HT1080 (cell line): ENCODE results near the gene CETP. TPM values are rescaled to one million over a fixed set of nuclear protein-coding genes. Genes with fewer than 3 reads are reported as not detected.
"Not testable (repeated sequence)": the region's sequence is repeated elsewhere in the genome, so short reads cannot be mapped to it uniquely, and the experiment has no call there.

Source experiments
- DNase-seq: peaks from one replicate; pipeline ENCODE4 v3.0.0-alpha.2; 2015; ENCODE audit warnings: low read depth
- total RNA-seq: library from RNA; depleted of rRNA; stranded (reverse); fragments of >200 nt; shearing (Covaris generic); gene quantifications from 2 replicates; pipeline ENCODE4 v1.2.3, GENCODE V29; 2014

The CETP gene
- total RNA-seq, 1 experiment from 2014 or later, result not detected

DNA sequence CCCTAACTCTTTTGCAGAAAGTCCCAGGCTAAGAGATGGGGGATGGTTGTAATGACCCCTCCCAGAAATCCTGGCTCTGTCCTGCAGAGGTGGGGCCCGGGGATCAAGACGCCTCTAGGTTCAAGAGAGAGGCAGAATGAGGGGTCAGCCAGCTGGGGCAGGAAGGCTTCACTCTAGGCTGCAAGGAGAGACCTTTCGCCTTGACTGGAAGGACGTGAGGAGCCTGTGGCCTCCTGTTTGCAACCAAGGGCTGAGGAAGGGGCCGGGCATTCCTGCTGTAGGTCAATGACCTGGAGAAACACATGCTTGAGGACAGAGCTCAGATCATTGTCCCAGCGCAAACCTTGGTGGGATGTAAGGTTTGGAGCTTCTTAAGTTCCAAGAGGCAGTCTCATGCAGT, 8.7 kb upstream of the CETP start:
- no peak for DNase-seq

DNA sequence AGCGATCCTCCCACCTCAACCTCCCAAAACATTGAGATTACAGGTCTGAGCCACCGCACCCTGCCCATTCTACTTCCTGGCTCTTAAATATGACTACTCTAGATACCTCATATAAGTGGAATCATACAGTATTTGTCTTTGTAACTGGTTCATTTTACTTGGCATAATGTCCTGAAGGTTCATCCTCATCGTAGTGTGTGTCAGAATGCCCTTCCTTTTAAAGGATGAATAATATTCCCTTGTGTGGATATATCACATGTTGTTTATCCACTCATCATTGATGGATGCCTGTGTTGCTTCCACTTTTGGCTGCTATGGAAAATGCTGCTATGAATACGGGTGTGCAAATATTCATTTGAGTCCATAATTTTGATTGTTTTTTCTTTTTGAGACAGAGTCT, 5.7 kb upstream of the CETP start:
- DNase-seq, result no peak

- no peak for DNase-seq
Measured at GRCh38 chr16:56956756-56957155, 5.0 kb upstream of the CETP start.

DNA sequence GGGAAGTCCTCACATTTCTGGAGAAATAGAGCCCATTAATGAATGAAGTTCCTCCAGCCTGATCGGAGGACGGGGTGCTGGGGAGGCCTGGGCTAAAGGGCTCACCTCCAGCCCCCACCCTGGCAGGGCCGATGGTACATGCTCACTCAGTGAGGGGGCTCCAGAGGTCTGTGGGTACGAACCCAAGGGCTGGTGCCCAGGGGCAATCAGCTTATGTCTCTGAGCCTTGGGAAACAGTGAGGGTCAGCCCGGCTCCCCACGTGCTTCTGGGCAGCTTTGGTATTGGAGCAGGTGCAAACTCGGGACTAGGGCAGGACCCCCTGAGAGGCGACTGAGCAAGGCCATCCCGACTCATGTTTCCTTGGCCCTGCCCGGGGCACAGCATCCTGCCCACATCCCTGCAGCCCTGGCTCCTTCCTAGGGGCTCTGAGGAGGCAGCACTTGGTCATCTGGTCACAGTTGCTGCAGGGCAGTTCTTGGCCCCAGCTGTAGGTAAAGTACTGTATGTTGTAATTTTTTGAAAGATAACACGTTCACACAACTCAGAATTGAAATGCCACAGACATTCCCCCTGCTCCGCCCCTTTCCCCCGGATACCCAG, 969 bp upstream of the CETP start:
- DNase-seq, result no peak

GRCh38 chr16:56961386-56961785, 364 bp upstream of the CETP start:
- no peak for DNase-seq

DNA sequence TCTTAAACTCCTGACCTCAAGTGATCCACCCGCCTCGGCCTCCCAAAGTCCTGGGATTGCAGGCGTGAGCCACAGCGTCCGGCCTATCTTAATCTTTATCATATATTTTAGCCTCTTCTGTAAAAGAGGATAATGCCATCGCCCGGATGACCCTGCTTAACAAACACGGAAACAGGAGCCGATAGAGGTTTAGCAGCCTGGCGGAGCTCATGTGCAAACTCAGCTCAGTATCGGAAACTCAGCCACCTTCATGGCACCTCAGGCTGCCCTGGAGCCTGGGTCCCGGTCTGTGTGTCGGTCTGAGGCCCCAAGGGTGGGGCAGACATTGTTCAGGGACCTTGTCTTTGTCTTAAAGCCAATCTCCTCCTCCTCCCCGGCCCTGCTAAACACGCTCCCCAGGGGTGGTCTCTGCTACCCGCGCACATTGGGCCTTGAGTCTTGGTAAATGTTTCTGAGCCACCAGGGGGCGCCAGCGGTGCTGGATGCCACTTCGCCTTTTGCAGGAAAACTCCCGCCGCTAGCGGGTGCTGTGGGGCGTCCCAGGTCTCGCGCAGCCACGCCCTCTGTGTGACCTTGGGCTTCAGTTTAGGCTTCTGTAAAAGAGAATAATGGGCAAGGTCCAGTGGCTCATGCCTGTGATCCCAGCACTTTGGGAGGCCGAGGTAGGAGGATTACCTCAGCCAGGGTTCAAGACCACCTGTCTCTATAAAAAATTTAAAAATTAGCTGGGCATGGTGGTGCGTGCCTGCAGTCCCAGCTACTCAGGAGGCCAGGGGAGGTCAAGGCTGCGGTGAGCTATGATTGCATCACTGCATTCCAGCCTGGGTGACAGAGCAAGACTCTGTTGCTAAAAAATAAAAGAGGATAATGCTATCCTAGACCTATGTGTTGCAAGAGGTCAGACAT, 2.7 kb downstream of the CETP start:
- DNase-seq, result peak; percentile 88

DNA sequence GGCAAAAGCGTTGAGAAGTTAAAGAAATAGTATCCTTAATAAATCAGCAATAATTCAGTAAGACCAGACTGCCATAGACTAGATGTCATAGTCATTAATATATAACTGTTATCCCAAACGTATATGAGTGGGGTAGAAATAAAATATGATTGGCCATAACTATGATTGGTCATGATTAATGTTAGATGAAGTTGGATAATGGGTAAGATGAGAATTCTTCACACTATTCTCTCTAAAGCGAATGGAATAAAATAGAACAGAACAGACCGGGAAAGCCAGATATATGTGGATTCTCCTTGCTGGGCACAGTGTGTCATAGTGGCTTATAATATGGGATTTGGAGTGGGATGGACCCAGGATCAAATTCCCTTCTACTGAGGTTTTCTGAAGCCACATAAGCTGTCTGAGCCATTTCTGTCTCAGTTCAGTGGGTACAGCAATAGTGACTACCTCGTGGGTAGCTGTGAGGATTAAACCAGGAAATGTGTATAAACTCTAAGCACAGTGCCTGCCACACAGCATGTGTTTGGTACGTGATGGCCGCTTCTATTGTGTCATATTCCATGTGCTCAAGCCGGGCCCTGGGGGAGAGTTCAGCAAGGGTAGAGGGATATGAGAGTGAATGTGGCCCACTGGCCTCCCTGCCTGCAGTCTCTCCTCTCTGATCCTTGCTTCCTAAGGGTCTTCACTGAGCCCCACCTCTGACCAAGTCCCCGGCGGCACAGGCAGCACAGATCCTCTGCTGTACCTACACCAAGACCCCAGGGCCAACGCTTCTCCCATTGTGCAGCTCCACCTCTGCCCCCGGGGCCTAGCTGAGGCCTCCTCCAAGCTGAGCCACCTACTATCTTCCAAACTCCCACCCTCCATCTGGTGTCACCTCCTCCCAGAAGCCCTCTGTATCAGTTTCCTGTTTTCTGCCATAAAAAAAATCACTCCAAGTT, 3.7 kb downstream of the CETP start:
- DNase-seq, result peak; percentile 16

DNA sequence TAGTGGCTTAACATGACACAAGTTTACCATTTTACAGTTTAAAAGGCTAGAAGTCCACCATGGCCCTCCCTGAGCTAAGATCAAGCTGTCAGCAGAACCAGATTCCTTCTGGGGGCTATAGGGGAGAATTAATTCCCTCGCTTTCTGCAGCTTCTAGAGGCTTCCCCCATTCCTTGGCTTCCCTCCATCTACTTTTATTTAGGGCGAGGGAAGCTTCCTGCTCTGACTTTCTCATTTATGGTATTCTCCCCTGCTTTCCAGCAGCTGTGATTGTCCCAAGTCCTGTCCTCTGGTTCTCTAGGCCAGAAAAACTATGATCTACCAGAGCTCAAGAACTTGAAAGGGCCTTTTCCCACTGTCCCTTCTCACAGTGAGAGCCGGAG, 4.3 kb downstream of the CETP start:
- no peak for DNase-seq

- DNase-seq, result no peak
Measured at GRCh38 chr16:56967733-56968132, 6.0 kb downstream of the CETP start.

DNA sequence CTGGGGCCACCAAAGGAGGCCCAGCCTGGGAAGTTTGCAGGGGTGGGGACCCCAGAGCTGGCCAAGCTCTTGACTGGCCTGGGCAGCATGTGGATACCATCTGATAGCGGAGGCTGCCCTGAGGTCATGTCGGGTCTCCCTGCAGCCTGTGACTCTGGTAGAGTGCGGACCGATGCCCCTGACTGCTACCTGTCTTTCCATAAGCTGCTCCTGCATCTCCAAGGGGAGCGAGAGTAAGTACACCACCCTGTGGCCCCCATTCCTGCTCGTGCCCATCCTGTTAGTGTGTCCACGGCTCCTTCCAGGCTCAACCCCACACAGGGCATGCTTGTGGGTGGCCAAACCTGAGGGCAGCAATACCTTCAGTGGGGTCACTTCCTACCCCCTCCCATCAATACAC, 8.0 kb downstream of the CETP start:
- DNase-seq, result no peak

GRCh38 chr16:56970934-56971767, 9.4 kb downstream of the CETP start:
- no peak for DNase-seq

- no peak for DNase-seq
Measured at GRCh38 chr16:56971768-56972043, 10.0 kb downstream of the CETP start.

DNA sequence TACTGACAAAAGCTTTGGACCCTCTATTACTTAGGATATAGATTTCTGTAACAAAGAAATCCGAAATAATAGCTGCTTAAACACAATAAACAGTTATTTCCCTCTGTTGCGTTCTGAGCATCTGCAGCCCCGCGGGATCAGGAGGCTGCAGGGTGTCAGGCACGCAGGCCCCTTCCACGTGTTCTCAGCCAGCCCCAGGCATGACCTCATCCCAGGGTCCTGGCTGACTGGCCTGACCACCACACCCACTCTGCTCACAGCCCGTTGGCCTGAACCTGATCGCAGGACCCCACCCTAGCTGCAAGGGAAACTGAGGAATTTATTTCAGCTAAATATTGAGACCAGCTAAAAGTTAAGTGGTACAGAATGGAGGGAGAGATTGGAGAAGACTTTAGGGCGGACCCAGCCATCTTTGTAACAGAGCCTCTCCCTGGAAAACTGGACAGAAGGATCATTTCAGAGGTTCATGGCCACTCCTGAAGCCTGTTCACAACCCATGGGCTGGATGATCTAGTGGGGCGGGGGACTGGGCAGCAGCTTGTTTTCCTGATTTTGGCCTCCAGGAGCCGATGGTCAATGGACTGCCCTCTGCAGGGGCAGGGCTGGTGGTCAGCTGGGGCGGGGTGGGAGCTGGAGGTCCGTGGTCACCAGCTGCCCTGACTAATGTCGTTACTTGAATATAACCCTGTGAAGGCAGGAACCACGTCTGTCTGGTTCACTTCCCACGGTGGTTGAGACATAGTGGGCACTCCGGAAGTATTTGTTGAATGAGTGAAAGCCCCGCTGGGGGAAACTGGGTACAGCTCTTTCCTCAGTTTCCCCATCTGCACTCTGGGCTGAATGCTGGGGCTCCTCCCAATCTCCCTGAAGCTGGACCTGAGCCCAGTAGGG, 10.9 kb downstream of the CETP start:
- DNase-seq, result no peak

GRCh38 chr16:56973294-56973689, 11.5 kb downstream of the CETP start:
- no peak for DNase-seq

DNA sequence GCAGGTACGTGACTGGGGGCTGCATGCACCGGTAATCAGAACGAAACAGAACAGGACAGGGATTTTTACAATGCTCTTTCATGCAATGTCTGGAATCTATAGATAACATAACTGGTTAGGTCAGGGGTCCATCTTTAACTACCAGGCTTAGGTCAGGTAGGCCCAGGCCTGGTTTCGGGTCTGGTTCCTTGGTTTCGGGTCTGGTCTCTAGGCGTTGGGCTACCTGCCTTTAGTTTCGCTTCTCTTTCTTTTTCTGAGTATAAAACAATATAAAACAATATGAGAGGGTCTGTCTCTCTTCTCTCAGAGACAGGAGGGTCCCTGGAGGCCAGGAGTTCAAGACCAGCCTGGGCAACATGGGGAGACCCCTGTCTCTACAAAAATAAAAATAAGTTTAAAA, 12.1 kb downstream of the CETP start:
- not testable (repeated sequence) for DNase-seq

DNA sequence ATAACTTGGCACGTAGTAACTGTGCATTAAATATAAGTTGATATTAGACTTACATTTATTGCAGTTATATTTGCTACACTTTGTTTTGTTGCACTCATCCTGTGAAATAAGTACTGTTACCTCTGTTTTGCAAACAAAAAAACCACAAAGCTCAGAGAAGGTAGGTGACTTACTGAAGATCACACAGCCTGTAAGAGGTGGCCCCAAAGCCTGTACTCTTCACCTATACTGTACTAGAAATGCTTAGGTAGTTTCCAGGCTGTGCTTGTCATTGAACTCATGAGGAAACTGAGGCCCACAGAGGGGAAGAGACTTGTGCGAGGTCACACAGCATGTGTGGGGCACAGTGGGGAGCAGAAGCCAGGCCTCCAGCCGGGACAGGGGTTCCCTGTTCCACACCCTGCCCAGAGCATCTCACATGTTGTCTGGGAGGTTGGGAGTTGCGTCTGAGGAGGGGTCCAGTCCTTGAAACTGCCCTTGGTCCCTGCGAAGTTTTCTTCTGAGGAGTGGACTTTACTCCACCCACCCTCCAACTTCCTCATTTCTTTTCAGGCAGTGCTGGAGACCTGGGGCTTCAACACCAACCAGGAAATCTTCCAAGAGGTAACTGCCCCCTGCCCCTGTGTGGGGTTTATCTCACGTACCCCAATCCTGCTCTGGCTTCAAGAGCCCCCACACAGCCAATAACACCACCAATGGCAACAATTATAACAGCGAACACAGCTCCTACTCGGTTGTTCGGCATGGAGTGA, 13.0 kb downstream of the CETP start:
- no peak for DNase-seq

DNA sequence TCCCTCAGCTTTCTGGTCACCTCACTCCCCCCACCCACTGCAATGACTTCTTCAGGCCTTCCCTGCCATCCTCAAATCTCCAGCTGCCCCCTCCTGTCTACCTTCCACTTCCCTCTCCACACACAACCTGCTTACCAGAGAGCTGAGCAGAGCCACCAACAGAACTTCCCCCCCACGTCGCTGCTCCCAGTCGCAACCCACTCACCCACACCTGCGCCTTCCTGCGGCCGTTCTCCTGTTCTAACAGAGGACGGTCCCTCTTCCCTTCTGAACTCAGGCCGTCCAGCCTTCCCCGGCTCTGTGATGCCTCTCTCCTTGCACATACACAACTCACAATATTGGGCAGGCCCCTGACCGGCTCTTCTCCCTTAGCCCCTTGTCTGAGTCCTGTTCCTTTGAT, 14.0 kb downstream of the CETP start:
- DNase-seq, result no peak

GRCh38 chr16:56977216-56977615, 15.5 kb downstream of the CETP start:
- no peak for DNase-seq

DNA sequence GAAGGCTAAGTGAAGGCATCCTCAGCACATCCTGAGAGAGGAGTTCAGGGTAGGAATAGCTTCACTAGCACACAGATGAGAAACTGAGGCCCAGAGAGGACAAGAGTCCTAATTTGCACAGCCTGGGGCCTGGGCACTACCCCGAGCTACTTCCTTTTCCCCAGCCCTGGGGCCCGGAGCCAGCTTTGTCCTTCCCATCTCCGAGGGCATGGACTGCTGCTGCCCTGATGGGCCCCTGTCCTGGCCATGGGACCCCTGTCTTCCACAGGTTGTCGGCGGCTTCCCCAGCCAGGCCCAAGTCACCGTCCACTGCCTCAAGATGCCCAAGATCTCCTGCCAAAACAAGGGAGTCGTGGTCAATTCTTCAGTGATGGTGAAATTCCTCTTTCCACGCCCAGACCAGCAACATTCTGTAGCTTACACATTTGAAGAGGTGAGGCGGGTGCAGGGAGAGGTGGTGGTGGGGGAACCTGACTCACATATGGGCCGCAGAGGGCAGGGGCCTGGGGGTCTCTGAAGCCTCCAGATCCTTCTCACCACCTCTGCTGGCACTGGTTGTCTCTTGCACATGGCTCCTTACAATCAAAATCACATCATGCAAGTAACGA, 16.2 kb downstream of the CETP start:
- no peak for DNase-seq
